Activated T-cell treated with anti-CD3 and anti-CD28 coated beads, Interleukin-2, amount 50 U/mL, for 24 hours (primary cell): ENCODE measurements around the gene DMAP1.

Source experiments
- DNase-seq: peaks from one replicate; pipeline ENCODE4 v3.0.0-alpha.2; 2020
- H3K27ac Mint-ChIP-seq: 2 replicates; pipeline ENCODE4 v1.8.0; 2020; ENCODE audit warnings: mild to moderate bottlenecking, mixed read lengths
- H3K27me3 Mint-ChIP-seq: 2 replicates; pipeline ENCODE4 v1.8.0; 2020; ENCODE audit warnings: mixed read lengths
- H3K36me3 Mint-ChIP-seq: 2 replicates; pipeline ENCODE4 v1.8.0; 2020; ENCODE audit warnings: low read depth, mixed read lengths
- H3K4me1 Mint-ChIP-seq: 2 replicates; pipeline ENCODE4 v1.8.0; 2020; ENCODE audit warnings: low read depth, mixed read lengths
- H3K4me3 Mint-ChIP-seq: 2 replicates; pipeline ENCODE4 v1.8.0; 2020; ENCODE audit warnings: mild to moderate bottlenecking, moderate library complexity, mixed read lengths
- H3K9me3 Mint-ChIP-seq: 2 replicates; pipeline ENCODE4 v1.8.0; 2020; ENCODE audit warnings: mixed read lengths

Gene DMAP1

DNA sequence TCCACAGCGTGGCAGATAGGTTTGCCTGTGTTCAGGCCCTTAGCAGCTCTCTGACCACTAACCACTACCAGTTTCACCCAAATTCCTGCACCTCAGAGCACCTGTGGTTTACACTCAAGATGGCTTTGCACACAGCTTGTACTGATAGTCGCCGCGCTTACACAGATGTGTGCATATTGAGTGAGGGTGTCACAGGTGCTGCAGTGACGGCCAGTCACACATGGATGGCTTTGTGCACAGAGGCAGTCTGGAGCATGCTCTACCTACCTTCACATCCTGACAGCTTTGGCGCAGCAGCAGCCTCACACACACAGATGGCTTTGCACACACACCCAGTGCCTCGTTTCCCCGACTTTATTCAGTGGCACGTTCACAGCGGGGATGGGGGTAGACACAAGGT, 7.5 kb downstream of the DMAP1 start:
- Mint-ChIP-seq H3K27ac (peak overlapping the region; percentile 55), H3K9me3 (no peaks in the 10 kb centered on the region), H3K36me3 (peaks cover 64% of the 10 kb centered on the region), H3K4me1 (peaks cover 20% of the 10 kb centered on the region), H3K27me3 (no peaks in the 10 kb centered on the region), H3K4me3 (no peak overlapping the region)
- no peak for DNase-seq

DNA sequence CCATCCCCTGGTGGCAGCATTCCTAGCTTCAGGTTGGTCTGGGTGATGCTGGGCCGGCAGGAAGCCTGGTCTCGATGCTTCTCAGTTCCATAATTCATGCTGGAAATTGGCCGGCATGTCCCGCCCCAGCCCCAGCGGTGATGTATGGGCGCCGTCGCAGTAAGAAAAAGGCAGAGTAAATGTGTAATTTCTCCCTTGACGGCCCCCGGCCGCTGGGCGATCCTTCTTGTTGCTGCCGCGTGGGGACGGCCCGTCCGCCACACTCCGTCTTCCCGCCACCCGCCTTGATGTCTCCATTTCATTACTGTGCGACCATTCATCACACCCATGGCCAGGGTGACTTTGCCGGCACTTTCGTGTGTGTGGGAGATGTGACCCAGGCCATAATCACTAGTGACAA, 8.5 kb downstream of the DMAP1 start:
- Mint-ChIP-seq H3K4me1 (peaks cover 20% of the 10 kb centered on the region), H3K4me3 (no peak overlapping the region), H3K27me3 (no peaks in the 10 kb centered on the region), H3K9me3 (no peaks in the 10 kb centered on the region), H3K27ac (no peak overlapping the region), H3K36me3 (peaks cover 57% of the 10 kb centered on the region)
- no peak for DNase-seq

DNA sequence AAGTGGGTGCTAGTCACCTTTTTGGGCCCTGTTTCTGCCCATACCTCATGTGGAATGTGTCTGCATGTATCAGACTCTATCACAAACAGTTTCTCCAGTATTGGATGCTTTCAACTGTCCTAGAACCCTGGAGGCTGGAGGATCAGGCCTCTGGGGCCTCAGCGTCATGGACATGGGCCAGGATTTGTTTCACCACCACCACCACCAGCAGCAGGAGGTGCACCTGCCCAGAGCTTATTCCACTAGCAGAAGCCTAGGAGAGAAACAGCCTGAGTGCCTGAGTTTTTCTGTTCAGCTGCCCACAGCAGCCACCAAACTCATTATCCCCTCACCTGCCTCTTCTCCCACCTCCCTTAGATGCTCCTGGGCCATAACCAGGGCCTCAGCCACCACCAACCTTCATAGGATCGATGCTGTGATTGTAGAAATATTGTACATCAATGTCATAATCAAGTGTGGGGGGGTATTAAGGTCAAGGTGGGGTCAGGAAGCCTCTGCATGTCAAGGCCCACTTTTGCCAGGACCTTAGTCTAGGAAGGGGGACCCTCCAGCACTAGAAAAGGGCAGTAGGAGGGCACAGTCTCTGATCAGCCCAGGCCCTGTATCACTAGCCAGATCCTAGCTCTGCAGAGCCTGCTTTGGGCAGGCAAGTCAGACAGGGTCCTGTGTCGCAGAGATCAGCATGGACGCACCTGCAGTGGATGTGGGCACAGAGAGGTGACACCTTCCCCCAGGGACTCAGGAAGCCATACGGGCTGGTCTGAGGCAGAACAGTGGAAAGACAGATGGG, 9.3 kb downstream of the DMAP1 start:
- H3K4me1 Mint-ChIP-seq: peaks cover 14% of the 10 kb centered on the region
- no peak for DNase-seq
- H3K36me3 Mint-ChIP-seq: peaks cover 49% of the 10 kb centered on the region
- no peaks in the 10 kb centered on the region for H3K9me3 Mint-ChIP-seq
- peak overlapping the region; percentile 57 for H3K27ac Mint-ChIP-seq
- H3K27me3 Mint-ChIP-seq: no peaks in the 10 kb centered on the region
- H3K4me3 Mint-ChIP-seq: no peak overlapping the region

DNA sequence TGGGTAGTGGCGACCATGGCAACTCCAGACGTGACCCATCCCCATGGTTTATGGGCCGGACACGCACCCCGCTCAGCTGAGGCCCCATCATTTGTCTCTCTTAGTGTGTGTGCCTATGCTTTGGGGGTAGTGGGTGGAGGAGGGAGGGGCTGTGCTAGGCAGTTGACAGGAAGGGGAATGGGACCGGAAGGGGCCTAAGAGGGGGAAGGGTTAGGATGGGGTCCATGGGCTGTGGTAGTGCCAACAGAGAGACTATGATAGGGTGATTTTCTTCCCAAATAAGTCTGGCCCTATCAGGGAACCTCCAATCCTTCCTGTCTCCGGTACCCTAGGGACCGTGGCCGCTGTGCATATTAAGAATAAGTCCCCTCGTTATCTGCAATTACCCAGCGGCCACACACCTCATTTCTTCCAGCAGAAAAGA, 9.9 kb downstream of the DMAP1 start:
- no peaks in the 10 kb centered on the region for H3K9me3 Mint-ChIP-seq
- no peaks in the 10 kb centered on the region for H3K27me3 Mint-ChIP-seq
- DNase-seq: no peak
- H3K36me3 Mint-ChIP-seq: peaks cover 43% of the 10 kb centered on the region
- no peak overlapping the region for H3K4me3 Mint-ChIP-seq
- H3K27ac Mint-ChIP-seq: peak overlapping the region; percentile 28
- H3K4me1 Mint-ChIP-seq: peaks cover 13% of the 10 kb centered on the region

DNA sequence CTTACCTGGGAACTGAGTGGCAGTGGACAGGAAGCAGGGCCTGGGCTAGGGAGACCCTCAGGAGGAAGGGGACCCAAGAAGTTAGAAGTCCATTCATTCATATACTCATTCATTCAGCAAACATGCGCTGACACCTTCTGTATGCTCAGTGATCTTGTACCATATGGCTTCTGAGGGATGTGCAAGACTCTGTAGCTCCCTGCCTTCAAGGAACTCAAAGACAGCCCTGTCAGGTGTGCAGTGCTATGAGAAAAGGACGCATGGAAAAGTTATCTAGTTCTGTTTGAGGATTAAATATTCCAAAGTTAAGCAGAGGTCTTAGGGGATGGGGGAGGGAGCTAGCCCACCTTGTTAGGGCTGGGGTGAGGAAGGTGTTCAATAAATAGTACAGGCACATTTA, 12.5 kb downstream of the DMAP1 start:
- no peak for DNase-seq
- H3K9me3 Mint-ChIP-seq: no peaks in the 10 kb centered on the region
- no peaks in the 10 kb centered on the region for H3K27me3 Mint-ChIP-seq
- H3K36me3 Mint-ChIP-seq: peaks cover 33% of the 10 kb centered on the region
- H3K4me1 Mint-ChIP-seq: peaks cover 13% of the 10 kb centered on the region
- H3K27ac Mint-ChIP-seq: no peak overlapping the region
- no peak overlapping the region for H3K4me3 Mint-ChIP-seq

DNA sequence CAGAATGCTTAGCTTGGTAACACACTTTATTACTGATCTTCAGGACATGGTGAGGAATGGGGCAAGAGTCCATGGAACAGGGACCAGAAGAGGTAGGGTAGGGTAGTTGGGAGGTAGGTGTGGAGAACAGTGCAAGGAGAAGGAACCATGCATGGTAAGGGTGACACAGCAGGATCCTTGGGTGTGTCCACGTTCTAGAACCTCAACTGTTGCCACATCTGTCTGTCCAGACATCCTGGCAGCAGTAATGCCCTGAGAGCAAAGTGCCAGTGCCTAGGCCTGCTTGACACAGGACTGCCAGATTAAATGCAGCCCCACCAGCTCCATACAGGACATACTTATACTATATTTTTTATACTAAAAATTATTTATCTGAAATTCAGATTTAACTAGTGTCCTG, 13.9 kb downstream of the DMAP1 start:
- Mint-ChIP-seq H3K27ac (peak overlapping the region; percentile 7), H3K9me3 (no peaks in the 10 kb centered on the region), H3K4me1 (peaks cover 13% of the 10 kb centered on the region), H3K4me3 (no peak overlapping the region), H3K27me3 (no peaks in the 10 kb centered on the region), H3K36me3 (peaks cover 32% of the 10 kb centered on the region)
- no peak for DNase-seq

DNA sequence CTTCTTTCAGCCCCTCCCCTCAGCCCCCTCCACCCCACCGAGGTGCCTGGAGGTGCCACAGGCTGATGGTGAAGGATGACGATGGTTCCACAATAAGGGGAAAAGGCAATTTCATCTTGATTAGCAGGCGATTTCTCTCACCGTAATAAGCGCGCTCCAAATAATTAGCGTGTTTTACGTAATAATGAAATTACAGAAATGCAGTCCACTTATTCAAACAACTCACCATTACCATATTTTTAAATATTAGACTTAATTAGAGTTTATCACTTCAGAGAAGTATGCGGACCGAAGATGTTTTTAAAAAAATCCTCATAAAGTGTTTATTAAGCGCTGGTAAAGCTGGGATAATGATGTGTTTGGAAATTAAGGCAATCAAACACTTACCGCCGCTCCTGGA, 14.9 kb downstream of the DMAP1 start:
- peaks cover 8% of the 10 kb centered on the region for H3K4me1 Mint-ChIP-seq
- DNase-seq: no peak
- no peaks in the 10 kb centered on the region for H3K9me3 Mint-ChIP-seq
- no peak overlapping the region for H3K4me3 Mint-ChIP-seq
- H3K27ac Mint-ChIP-seq: no peak overlapping the region
- peaks cover 39% of the 10 kb centered on the region for H3K36me3 Mint-ChIP-seq
- no peaks in the 10 kb centered on the region for H3K27me3 Mint-ChIP-seq

DNA sequence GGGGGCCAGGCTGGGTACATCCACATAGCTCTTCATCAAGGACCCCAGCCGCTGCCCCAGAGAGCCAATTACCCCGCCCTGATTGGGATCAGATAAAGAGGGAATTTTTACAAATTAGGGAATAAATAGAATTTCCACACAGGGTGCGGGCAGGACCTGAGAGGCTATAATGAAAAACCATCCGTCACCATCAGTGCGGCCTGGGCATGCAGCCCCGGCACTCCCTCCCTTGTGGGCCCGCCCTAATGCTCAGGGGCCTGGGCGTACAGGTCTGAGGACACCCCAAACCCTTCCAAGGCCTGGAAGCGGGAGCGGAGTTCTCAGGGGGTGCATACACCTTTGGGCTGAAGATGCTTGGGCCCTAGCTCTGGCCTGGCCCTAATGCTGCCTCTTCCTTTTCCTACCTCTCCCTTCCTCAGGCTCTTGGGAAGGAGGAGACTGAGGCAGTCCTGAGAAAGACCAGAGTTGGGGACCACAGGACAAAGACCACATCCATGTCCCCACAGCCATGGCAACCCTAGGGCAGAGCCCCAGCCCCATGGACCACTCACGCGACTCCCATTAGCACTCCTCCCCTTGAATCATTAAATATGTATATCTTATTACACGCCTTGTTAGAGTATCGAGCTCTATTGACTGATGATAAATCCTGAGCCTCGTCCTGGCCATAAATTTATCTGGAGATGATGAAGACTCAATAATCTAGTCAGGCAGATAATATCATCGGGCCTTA, 16.3 kb downstream of the DMAP1 start:
- Mint-ChIP-seq H3K27ac (no peak overlapping the region), H3K27me3 (no peaks in the 10 kb centered on the region), H3K36me3 (peaks cover 42% of the 10 kb centered on the region), H3K9me3 (no peaks in the 10 kb centered on the region), H3K4me3 (no peak overlapping the region), H3K4me1 (no peaks in the 10 kb centered on the region)
- DNase-seq: no peak

DNA sequence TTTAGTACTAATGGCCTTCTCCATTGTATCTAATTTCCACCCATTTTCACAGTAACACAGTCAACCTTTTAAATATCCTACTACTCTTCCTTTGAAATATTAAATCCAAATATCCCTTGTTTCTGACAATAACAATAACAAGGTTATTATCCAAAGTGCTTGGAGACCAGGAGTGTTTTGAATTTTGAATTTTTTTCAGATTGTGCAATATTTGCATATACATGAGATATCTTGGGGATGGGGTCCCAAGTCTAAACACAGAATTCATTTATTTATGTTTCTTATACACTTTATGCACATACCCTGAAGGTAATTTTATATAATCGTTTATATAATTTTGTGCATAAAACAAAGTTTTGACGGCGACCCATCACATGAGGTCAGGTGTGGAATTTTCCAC, 17.5 kb downstream of the DMAP1 start:
- no peaks in the 10 kb centered on the region for H3K4me1 Mint-ChIP-seq
- DNase-seq: no peak
- H3K4me3 Mint-ChIP-seq: no peak overlapping the region
- H3K9me3 Mint-ChIP-seq: no peaks in the 10 kb centered on the region
- H3K27me3 Mint-ChIP-seq: no peaks in the 10 kb centered on the region
- peaks cover 44% of the 10 kb centered on the region for H3K36me3 Mint-ChIP-seq
- no peak overlapping the region for H3K27ac Mint-ChIP-seq

DNA sequence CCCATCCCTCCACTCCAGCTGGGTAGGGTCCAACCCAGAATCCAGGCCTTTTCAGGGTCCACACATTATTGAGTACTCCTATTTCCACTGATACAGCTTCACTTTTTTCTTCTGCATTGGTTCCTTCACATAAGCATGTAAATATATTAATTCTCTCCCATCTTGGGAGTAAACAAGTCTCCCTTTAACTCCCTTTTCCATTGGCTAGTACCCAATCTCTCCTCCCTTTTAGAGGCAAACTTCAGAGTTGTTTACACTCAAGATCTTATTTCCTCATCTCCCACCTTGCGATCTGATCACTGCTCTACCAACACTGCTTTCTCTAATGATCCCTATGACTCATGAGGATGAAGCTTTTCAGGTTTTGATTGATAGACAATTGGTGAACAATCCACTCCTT, 20.3 kb downstream of the DMAP1 start:
- DNase-seq: no peak

DNA sequence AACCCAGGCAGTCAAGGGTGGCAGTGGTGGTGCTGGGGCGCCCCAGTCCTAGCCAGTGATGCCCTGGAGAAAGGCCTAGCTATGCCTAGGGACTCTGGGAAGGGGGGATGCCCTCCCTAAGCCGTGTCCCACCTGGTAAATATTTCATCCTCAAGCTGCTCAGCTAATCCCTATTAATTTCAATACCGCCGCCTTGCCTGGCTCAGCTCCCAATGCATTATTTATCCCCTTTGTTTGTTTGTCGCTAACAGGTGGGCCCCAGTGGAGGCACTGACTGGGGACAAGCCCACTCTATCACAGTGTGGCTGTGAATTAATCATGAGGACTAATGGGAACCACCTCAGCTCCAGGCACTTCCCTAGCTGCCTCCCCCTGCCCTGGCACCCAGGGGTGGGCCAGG, 22.5 kb downstream of the DMAP1 start:
- H3K36me3 Mint-ChIP-seq: peaks cover 39% of the 10 kb centered on the region
- H3K27ac Mint-ChIP-seq: peak overlapping the region; percentile 28
- H3K4me3 Mint-ChIP-seq: no peak overlapping the region
- DNase-seq: no peak
- peaks cover 11% of the 10 kb centered on the region for H3K4me1 Mint-ChIP-seq
- no peaks in the 10 kb centered on the region for H3K9me3 Mint-ChIP-seq
- H3K27me3 Mint-ChIP-seq: no peaks in the 10 kb centered on the region

More for the DNA sequence above, 20.3 kb downstream of the DMAP1 start:
- Mint-ChIP-seq H3K36me3 (peaks cover 47% of the 10 kb centered on the region), H3K27me3 (no peaks in the 10 kb centered on the region), H3K4me1 (peaks cover 7% of the 10 kb centered on the region), H3K27ac (no peak overlapping the region), H3K4me3 (no peak overlapping the region), H3K9me3 (no peaks in the 10 kb centered on the region)

DNA sequence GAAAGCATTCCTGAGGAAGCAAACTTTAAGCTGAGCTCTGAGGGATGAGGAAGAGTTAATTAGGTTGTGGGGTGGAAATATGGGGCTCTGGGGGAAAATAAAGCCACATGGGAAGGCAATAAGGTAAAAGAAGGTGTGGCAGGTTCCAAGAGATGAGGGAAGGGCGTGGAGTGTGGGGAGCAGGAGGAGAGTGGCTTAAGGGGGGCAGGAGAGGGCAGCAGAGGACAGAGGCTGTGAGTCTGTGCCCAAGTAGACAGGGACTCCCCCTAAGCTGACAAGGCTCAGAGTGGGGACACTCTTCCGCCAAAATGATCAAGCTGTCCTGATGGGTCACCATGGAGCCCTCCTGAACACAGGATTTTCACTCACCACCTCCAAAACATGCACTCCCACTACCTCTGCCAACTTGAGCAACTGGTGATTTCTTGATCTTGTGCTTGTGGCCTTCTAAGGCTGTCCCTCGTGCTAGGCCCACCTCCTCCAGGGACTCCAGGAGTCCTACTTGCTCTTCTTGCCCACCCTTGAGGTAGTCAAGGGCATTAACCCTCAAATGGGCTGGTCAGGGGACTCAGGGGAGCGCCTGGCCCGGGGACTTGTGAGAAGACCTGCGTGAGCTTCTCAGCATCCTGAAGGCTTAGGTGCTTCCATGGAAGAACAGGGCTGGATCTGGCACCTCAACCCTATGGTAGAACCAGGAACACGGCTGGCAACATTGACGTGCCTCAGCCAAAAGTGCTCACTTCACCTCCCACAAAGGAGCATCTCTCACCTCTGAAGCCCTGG, 23.4 kb downstream of the DMAP1 start:
- Mint-ChIP-seq H3K27ac (no peak overlapping the region), H3K4me3 (no peak overlapping the region), H3K36me3 (peaks cover 38% of the 10 kb centered on the region), H3K4me1 (peaks cover 11% of the 10 kb centered on the region), H3K9me3 (no peaks in the 10 kb centered on the region), H3K27me3 (no peaks in the 10 kb centered on the region)
- no peak for DNase-seq

DNA sequence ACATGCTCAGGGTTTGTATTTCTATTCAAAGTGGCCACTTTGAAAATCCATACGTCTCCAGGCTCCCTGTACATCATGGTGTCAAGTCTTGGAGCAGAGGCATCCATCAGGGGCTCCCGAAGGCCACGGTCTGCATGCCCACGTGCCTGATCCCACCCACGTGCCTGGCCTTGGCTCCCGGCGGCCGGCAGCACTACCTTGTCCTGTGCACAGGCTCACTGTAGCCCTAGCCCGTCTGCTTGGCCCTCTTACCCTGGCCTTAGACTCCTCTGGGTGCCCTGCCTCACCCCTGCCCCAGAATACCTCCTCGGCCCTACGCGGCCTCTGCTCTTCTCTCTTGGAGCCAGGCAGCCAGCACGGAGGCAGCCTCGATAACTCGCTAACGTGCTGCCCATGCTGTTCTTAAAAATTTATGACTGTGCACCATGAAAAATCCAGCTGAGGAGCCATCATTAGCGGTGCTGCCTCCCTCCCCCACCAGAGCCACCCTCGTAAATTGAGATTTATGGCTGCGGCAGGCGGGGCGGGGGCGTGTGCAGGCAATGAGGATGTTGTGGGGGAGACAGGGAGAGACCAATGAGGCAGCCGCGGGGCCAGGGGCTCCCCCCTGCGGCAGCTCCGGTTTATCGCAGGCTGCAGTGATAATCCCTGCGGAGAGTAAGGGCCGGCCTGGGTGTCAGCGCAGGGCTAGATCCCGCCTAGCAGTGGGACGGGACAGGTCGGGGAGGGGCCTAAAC, 24.6 kb downstream of the DMAP1 start:
- Mint-ChIP-seq H3K9me3 (no peaks in the 10 kb centered on the region), H3K27ac (no peak overlapping the region), H3K4me1 (peaks cover 11% of the 10 kb centered on the region), H3K27me3 (no peaks in the 10 kb centered on the region), H3K4me3 (no peak overlapping the region), H3K36me3 (peaks cover 29% of the 10 kb centered on the region)
- DNase-seq: peak; percentile 61

DNA sequence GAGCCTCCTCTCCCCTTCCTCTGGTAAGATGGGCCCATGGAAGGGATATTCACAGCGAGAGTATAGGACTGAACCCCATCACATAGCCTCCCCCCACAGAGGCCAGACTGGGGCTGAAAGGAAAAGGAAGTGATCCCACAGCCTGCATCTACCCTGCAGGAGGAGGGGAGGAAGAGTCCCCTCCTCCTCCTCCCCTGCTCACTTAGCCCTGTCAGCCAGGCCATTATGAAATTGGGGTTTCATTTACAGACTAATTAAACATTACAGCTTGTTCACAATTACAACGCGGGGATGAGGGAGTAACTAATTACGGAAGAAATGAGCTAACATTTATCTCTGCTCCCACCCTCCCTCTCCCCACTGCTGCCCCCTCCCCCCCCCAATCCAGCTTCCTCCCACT, 25.4 kb downstream of the DMAP1 start:
- no peaks in the 10 kb centered on the region for H3K27me3 Mint-ChIP-seq
- H3K4me3 Mint-ChIP-seq: no peak overlapping the region
- H3K4me1 Mint-ChIP-seq: peaks cover 11% of the 10 kb centered on the region
- H3K36me3 Mint-ChIP-seq: peaks cover 32% of the 10 kb centered on the region
- no peak overlapping the region for H3K27ac Mint-ChIP-seq
- H3K9me3 Mint-ChIP-seq: no peaks in the 10 kb centered on the region
- no peak for DNase-seq
